Hindlimb muscle (tissue), 1 donor: ENCODE results near the gene CDC20B. TPM values are rescaled to one million over a fixed set of nuclear protein-coding genes. Genes with fewer than 3 reads are reported as not detected.
"Not testable (repeated sequence)": the region's sequence is repeated elsewhere in the genome, so short reads cannot be mapped to it uniquely, and the experiment has no call there.

Experiments
- DNase-seq: peaks from one replicate; pipeline ENCODE4 v3.0.0-alpha.2; 2013
- polyA plus RNA-seq: library from polyadenylated mRNA; unstranded; fragments of 120-200 nt; gene quantifications from one replicate; pipeline ENCODE4 v1.2.1, GENCODE V29; 2013; ENCODE audit not compliant: insufficient read length

CDC20B gene
- polyA plus RNA-seq, 1 donor = 0.12 TPM

GRCh38 chr5:55102348-55102747 is 70.6 kb downstream of the CDC20B start, which contains the start of gene GZMA:
TSS of gene GZMA (plus strand) at chr5:55102646. CDS start at chr5:55102683, 37 bp downstream.
- DNase-seq = no peak

GRCh38 chr5:55101556-55102276 is 71.3 kb downstream of the CDC20B start:
- no peak for DNase-seq

GRCh38 chr5:55101148-55101547 is 71.8 kb downstream of the CDC20B start:
- DNase-seq = not testable (repeated sequence)

- no peak for DNase-seq
Observed at GRCh38 chr5:55096861-55097260, 76.1 kb downstream of the CDC20B start.

- no peak for DNase-seq
Observed at GRCh38 chr5:55096182-55096581, 76.8 kb downstream of the CDC20B start.

- DNase-seq = not testable (repeated sequence)
Observed at GRCh38 chr5:55091011-55091410, 82.0 kb downstream of the CDC20B start.

GRCh38 chr5:55089301-55089700 is 83.7 kb downstream of the CDC20B start:
- DNase-seq = not testable (repeated sequence)

GRCh38 chr5:55081541-55081940 is 91.4 kb downstream of the CDC20B start:
- DNase-seq = no peak

- no peak for DNase-seq
Observed at GRCh38 chr5:55073211-55073610, 99.8 kb downstream of the CDC20B start.

- DNase-seq = no peak
Observed at GRCh38 chr5:55072666-55073065, 100.3 kb downstream of the CDC20B start.

GRCh38 chr5:55071413-55071812 is 101.6 kb downstream of the CDC20B start:
- DNase-seq = no peak

- no peak for DNase-seq
Observed at GRCh38 chr5:55070968-55071367, 102.0 kb downstream of the CDC20B start.

GRCh38 chr5:55066277-55066676 is 106.7 kb downstream of the CDC20B start:
- no peak for DNase-seq

GRCh38 chr5:55064523-55064922 is 108.5 kb downstream of the CDC20B start:
- no peak for DNase-seq

- DNase-seq = no peak
Observed at GRCh38 chr5:55063899-55064298, 109.1 kb downstream of the CDC20B start.

GRCh38 chr5:55063220-55063863 is 109.6 kb downstream of the CDC20B start:
- no peak for DNase-seq

Other genes starting within 250 kb of the CDC20B start
- gene ESM1, start 187.6 kb downstream of the CDC20B start, polyA plus RNA-seq = 2.3 TPM
- gene GZMK, start 148.9 kb downstream of the CDC20B start, polyA plus RNA-seq = not detected
- 0.36 TPM for gene GZMA, start 70.5 kb downstream of the CDC20B start, polyA plus RNA-seq
- gene GPX8, start 13.0 kb downstream of the CDC20B start, polyA plus RNA-seq = 45.2 TPM
- gene MCIDAS, start 54.1 kb upstream of the CDC20B start, polyA plus RNA-seq = not detected
- gene CCNO, start 60.4 kb upstream of the CDC20B start, polyA plus RNA-seq = 0.39 TPM
- 27.8 TPM for gene DHX29, start 134.5 kb upstream of the CDC20B start, polyA plus RNA-seq
- gene MTREX, start 134.8 kb upstream of the CDC20B start, polyA plus RNA-seq = 58.0 TPM